ENCODE results near the gene THG1L.

The THG1L gene

DNA sequence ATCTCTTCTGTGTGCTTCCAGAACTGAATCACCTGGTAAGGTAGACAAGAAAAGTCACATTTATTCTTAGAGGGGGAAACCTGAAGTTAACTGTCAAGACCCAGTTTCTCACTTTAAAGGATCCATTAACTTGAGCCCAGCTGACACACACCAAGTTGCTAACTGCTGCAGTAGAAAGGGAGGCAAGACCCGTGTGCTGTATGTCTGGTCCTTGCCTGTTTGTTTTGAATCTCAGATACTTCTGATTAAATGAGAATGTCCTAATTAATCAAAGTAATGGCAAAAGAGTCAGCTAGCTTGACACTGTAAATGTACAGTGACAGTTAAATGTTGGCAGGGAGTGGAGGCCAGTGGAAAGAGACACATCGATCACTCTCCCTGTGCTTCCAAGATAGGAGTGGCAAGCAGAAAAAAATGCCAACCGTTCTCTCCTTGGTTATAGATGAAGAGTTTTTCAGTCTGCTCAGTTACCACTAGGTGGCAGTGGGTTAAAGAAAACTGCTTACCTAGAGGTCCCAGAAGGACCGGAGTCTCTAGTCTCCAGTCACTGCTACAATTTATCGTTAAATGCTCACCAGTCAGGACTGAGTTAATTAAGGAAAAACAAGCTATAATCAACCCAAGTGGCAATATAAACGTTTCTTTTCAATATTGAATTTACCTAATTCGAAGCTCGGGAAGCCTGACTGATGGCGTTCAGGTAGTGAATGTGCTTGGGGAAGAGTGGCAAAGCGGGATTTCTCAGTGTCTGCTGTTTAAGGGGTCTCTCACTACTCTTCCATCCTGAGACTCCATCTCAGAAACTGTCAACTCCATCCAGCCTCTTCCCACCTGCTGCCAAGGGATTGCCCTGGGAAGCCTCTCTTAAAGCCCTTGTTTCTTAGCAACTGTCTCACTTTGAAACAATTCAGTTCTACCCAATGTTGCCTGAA is 30.7 kb downstream of the THG1L start:
- no peaks in the 10 kb centered on the region for H3K27me3 Mint-ChIP-seq
- H3K9me3 Mint-ChIP-seq, result no peaks in the 10 kb centered on the region
- H3K36me3 Mint-ChIP-seq (ENCODE audit: low read depth), result peaks cover 9% of the 10 kb centered on the region
- DNase-seq (no peak), ATAC-seq (peak; percentile 90)
- H3K4me3 Mint-ChIP-seq, result no peak overlapping the region
- peaks cover 2% of the 10 kb centered on the region for H3K4me1 Mint-ChIP-seq
- no peak overlapping the region for H3K27ac Mint-ChIP-seq

DNA sequence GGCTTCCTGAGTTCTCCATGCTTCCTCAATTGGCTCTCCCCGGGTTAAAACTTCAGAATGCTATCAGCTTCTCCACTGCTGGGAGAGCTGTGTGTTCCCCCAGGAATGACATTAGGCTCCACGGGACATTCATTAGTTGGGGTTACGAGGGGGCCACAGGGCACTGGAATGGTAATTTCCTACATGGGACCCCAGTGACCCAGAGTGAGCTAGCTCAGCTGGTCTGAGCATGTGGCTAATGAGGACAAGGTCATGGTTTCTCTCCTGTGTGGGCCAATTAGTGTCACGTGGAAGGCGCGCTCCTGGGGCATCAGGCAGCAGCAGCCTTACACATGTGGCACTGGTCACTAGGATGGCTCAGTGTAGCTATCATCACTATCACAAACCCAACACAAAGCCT is 33.3 kb downstream of the THG1L start:
- ATAC-seq (no peak), DNase-seq (no peak)
- Mint-ChIP-seq H3K27me3 (no peaks in the 10 kb centered on the region), H3K4me3 (no peak overlapping the region), H3K4me1 (no peaks in the 10 kb centered on the region), H3K36me3 (ENCODE audit: low read depth) (peaks cover 4% of the 10 kb centered on the region), H3K27ac (no peak overlapping the region), H3K9me3 (no peaks in the 10 kb centered on the region)

DNA sequence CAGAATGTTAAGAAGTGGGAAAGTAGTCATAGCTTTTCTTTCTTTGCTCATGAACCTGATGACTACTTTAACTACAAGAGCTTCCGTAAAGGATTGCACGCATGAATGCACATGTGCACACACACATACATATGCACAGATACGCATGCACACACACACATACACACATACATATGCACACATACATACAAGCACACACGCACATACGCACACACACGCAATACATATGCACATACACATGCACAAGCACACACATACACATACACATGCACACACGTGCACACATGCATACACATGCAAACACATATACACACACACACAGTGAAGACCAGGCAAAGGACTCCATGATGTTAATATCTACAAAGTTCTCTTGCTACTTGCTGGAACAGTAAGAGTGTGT is 35.2 kb downstream of the THG1L start:
- Mint-ChIP-seq H3K4me1 (no peaks in the 10 kb centered on the region), H3K4me3 (no peak overlapping the region), H3K27me3 (no peaks in the 10 kb centered on the region), H3K27ac (no peak overlapping the region), H3K9me3 (no peaks in the 10 kb centered on the region), H3K36me3 (ENCODE audit: low read depth) (peaks cover 2% of the 10 kb centered on the region)
- ATAC-seq (no peak), DNase-seq (no peak)

GRCh38 chr5:157766902-157767301 is 35.7 kb downstream of the THG1L start:
- no peaks in the 10 kb centered on the region for H3K27me3 Mint-ChIP-seq
- DNase-seq (no peak), ATAC-seq (no peak)
- no peaks in the 10 kb centered on the region for H3K9me3 Mint-ChIP-seq
- no peaks in the 10 kb centered on the region for H3K4me1 Mint-ChIP-seq
- no peak overlapping the region for H3K4me3 Mint-ChIP-seq
- no peak overlapping the region for H3K27ac Mint-ChIP-seq
- no peaks in the 10 kb centered on the region for H3K36me3 Mint-ChIP-seq (ENCODE audit: low read depth)

- Mint-ChIP-seq H3K36me3 (ENCODE audit: low read depth) (no peaks in the 10 kb centered on the region), H3K9me3 (no peaks in the 10 kb centered on the region), H3K27ac (no peak overlapping the region), H3K27me3 (no peaks in the 10 kb centered on the region), H3K4me3 (no peak overlapping the region), H3K4me1 (no peaks in the 10 kb centered on the region)
- ATAC-seq (no peak), DNase-seq (no peak)
These were observed 36.5 kb downstream of the THG1L start for GRCh38 chr5:157767689-157768088.

GRCh38 chr5:157770665-157771064 is 39.4 kb downstream of the THG1L start:
- Mint-ChIP-seq H3K4me1 (no peaks in the 10 kb centered on the region), H3K9me3 (no peaks in the 10 kb centered on the region), H3K4me3 (no peak overlapping the region), H3K27ac (no peak overlapping the region), H3K27me3 (no peaks in the 10 kb centered on the region), H3K36me3 (ENCODE audit: low read depth) (no peaks in the 10 kb centered on the region)
- no peak for ATAC-seq
- DNase-seq, result no peak

DNA sequence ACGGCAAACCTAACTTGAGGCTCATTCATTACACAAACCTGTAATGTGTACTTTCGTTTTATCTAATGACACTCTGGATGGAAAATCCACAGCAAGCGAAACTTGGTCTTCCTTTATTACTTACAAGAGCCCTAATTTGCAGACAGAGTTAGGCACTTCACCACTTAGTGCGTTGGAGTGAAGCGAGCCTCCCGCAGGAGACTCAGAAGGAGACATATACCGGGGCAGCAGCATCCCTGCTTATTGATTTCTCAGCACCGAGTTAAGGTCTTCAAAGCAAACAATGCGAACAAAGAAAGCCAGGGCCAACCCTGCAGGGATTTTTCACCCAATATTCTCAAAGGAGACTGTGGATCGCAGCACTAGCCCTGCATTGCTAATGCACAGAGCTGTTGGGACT is 40.9 kb downstream of the THG1L start:
- Mint-ChIP-seq H3K9me3 (no peaks in the 10 kb centered on the region), H3K4me1 (no peaks in the 10 kb centered on the region), H3K27me3 (no peaks in the 10 kb centered on the region), H3K27ac (no peak overlapping the region), H3K36me3 (ENCODE audit: low read depth) (no peaks in the 10 kb centered on the region), H3K4me3 (no peak overlapping the region)
- DNase-seq (no peak), ATAC-seq (peak; percentile 36)

- no peak for DNase-seq
- Mint-ChIP-seq H3K4me1 (no peaks in the 10 kb centered on the region), H3K4me3 (no peak overlapping the region), H3K9me3 (no peaks in the 10 kb centered on the region), H3K27me3 (no peaks in the 10 kb centered on the region), H3K27ac (no peak overlapping the region), H3K36me3 (ENCODE audit: low read depth) (no peaks in the 10 kb centered on the region)
- no peak for ATAC-seq
These were observed 47.0 kb downstream of the THG1L start for GRCh38 chr5:157778121-157778805.

DNA sequence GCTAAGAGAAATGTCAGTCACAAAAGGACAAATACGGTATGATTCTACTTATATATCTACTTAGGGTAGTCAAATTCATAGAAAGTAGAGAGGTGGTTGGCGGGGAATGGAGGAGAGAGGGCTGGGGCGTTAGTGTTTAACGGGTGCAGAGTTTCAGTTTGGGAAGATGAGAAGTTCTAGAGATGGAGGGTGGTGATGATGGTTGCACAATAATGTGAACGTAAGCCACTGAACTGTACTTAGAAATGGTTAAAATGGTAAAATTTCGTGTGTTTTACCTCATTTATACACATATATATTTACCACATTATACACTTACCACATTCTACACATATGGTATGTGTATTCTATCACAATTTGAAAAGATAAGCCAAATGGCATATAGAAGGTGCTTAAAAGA is 48.0 kb downstream of the THG1L start:
- no peak for DNase-seq
- Mint-ChIP-seq H3K27ac (no peak overlapping the region), H3K9me3 (no peaks in the 10 kb centered on the region), H3K27me3 (no peaks in the 10 kb centered on the region), H3K4me3 (no peak overlapping the region), H3K36me3 (ENCODE audit: low read depth) (peaks cover 2% of the 10 kb centered on the region), H3K4me1 (no peaks in the 10 kb centered on the region)
- no peak for ATAC-seq

- H3K36me3 Mint-ChIP-seq (ENCODE audit: low read depth), result peaks cover 26% of the 10 kb centered on the region
These were observed 54.6 kb downstream of the THG1L start for GRCh38 chr5:157785801-157786200.

More at GRCh38 chr5:157785801-157786200, 54.6 kb downstream of the THG1L start:
- no peak overlapping the region for H3K27ac Mint-ChIP-seq
- DNase-seq (no peak), ATAC-seq (no peak)
- no peaks in the 10 kb centered on the region for H3K9me3 Mint-ChIP-seq
- H3K27me3 Mint-ChIP-seq, result no peaks in the 10 kb centered on the region
- no peak overlapping the region for H3K4me3 Mint-ChIP-seq
- H3K4me1 Mint-ChIP-seq, result no peaks in the 10 kb centered on the region

Measured in activated naive CD8-positive, alpha-beta T cell treated with anti-CD3 and anti-CD28 coated beads, Interleukin-2, amount 50 U/mL, for 24 hours (primary cell).